ENCODE data around the gene BTBD18. TPM values are rescaled to one million over a fixed set of nuclear protein-coding genes. Genes with fewer than 3 reads are reported as not detected.

The BTBD18 gene
- total RNA-seq, 1 experiment from 2014 or later = not detected

DNA sequence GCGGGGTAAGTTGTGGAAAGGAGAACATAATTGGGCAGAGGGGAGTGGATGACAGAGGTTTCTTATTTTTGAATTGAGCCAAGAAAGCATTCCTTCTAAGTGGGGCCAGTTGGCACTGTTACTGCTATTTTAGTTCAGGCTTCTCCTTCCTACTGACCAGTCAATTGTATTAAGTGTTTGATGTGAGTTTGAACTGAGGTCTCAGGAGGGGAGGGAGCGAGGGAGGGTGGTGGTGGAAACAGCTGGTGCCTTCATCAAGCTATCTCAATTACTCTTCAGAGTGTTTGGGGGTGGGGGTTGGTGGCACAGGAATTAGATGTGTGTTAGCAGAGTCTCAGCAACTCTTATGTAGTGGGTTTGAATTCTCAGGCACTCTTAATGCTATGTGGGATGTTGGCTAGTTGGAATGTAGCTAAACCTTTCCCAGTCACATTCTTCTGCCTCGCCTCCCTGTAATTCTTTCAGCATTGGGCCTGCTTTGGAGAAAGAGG is 24.5 kb upstream of the BTBD18 start:
- peak; percentile 58 for DNase-seq (ENCODE audit: low read depth)

GRCh38 chr11:57775491-57775890 is 23.9 kb upstream of the BTBD18 start:
- no peak for DNase-seq (ENCODE audit: low read depth)

GRCh38 chr11:57773026-57773598 is 21.5 kb upstream of the BTBD18 start:
- DNase-seq (ENCODE audit: low read depth) = peak; percentile 52

DNA sequence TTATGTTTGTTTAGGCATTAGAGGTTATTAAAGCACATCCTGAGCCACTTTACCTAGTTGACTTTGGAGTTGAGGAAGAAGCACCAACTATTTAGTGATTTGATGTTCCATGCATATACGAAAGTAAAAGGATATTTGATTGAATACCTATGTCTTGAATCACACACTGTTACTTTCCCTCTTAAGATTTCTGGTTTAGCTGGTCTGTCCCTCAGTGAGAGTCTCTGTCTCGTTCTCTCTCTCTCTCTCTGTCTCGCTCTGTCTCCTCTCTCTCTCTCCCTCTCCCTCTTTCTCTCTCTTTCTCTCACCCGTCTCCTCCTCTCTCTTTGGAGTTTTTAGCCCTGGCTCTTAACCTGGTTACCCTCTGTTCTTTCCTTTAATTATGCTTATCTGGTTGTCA is 20.9 kb upstream of the BTBD18 start:
- peak; percentile 36 for DNase-seq (ENCODE audit: low read depth)

- no peak for DNase-seq (ENCODE audit: low read depth)
Observed at GRCh38 chr11:57771365-57771764, 19.7 kb upstream of the BTBD18 start.

- DNase-seq (ENCODE audit: low read depth) = no peak
Observed at GRCh38 chr11:57770793-57771192, 19.2 kb upstream of the BTBD18 start.

- DNase-seq (ENCODE audit: low read depth) = no peak
Observed at GRCh38 chr11:57764972-57765371, 13.4 kb upstream of the BTBD18 start.

GRCh38 chr11:57764566-57764965 is 12.9 kb upstream of the BTBD18 start:
- DNase-seq (ENCODE audit: low read depth) = peak; percentile 59

DNA sequence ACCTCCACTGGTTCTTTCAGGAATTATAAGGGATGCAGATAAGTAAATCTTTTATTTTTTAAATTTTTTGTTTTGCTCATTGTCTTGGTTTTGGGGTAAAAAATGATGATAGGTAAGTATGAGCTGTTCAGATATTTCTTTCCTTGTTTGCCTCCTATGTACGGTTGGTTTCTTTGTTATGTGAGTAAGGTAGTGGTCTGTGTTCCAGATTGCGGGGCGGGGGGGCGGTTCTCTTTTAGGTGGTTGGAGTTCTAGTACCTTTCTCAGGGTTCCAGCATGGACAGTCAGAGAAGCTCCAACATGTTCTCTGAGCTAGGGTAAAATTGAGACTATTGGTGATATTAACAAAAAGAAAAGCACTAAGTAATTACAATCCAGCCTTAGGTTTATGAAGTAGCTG is 12.4 kb upstream of the BTBD18 start:
- no peak for DNase-seq (ENCODE audit: low read depth)

DNA sequence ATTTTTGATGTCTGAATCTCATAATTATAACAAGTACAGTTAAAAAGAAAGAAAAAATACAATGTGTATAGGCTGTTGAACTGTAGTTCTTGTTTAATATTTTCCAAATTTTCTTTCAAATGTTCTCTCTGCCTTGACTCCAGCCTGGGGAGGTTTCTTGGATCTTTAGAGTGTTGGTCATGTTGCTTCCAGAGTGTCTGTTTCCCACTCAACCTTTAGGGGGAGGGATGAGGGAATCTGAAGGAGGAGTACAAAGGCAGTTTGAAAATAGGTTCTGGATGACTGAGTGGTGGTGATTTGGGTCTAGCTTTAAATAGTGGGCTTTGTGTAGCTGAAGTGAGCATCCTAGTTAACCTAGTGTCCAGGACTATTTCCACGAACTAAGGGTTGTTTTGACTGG is 11.9 kb upstream of the BTBD18 start:
- peak; percentile 66 for DNase-seq (ENCODE audit: low read depth)

- peak; percentile 28 for DNase-seq (ENCODE audit: low read depth)
Observed at GRCh38 chr11:57762235-57762861, 10.7 kb upstream of the BTBD18 start.

- DNase-seq (ENCODE audit: low read depth) = peak; percentile 98
Observed at GRCh38 chr11:57761301-57762234, 9.9 kb upstream of the BTBD18 start, which contains the start of gene CTNND1. TSS of gene CTNND1 (plus strand) at chr11:57761802. CDS start at chr11:57791479, 29,677 bp downstream.

DNA sequence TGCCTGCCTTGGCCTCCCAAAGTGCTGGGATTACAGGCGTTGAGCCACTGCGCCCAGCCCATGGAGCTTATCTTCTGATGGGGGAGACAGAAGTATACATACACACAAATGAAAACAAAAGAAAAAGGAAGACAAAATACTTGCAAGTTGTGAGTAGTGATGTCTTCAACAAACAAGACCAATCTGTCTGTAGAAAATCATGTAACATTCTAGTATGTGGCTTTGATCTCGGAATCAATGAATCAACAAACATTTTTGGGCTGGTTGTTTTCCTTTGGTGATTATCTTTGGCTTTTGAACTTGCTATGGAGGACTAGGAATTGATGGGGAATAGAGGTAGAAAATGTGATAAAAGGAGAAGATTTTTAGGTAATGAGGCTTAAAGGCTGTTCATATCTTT is 6.6 kb upstream of the BTBD18 start:
- no peak for DNase-seq (ENCODE audit: low read depth)

DNA sequence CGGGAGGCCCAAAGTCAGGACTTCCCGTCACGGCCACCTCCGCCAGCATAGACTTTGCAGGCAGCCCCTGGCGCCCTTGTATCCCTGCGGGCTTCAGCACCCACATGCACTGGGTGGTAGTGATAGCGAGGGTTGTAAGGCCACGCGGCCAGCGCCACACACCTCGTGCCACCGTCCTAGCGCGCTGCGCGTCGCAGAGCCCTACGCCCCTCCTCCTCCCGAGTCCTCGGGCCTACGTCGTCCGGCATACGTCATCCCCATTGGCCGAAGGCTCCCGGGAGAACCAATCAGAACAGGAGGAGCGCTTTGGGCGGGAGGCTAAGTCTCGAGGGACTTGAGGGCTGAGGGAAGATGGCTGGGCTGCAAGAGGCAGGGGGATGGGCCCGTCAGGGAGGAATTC is 1.3 kb upstream of the BTBD18 start:
- no peak for DNase-seq (ENCODE audit: low read depth)

DNA sequence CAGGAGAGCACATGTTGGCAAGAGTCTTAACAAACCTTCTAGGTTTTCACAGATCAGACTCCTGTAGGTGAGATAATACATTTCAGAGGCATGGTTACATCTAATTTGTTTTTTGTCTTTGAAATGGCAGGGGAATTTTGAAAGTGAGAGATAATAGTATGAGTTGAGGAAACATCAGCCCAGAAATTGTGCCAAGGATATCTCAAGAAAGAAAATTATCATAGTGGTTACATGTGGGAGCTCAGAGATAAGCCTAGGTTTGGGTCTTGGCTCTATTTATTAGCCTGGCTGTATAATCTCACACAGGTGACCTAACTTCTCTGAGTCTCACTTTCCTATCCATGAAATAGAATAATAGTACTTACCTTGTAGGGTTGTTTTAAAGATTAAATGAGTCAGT is 443 bp downstream of the BTBD18 start:
- DNase-seq (ENCODE audit: low read depth) = no peak

DNA sequence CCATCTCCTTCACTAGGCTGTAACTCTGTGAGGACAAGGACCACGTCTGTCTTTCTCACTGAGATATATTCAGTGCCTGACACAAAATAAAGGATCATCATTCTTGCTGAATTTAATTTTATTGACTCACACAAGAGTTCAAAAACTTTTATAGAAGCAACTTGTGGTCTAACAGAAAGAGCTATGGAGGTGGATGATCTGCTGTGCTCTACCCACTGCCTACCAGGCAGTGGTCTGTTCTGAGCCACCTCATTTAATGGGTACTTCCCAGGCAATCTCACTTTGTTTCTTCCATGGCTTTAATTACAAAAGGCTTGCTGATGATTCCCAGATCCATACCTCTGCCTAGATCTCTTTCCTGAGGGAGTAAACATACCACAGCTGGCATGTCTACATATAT is 4.7 kb downstream of the BTBD18 start:
- no peak for DNase-seq (ENCODE audit: low read depth)

DNA sequence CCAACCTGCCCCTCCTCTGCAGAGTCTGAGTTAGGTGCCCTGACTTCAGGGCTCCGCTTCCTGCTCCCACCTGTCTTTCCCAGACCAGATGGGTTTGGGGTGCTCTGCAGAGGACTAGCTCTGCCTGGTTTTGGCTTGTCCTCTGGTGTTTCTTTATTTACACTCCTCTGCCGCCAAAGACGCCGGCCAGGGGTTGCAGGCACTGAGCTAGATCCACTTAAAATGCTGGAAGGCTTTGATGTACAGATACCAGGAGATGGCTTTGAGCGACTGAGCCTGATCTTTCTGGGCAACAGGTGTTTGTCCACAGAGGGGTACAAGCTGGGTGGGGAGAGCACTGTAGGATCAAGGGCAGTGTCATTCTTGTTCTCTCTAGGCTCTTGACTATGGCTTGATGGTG is 6.4 kb downstream of the BTBD18 start:
- DNase-seq (ENCODE audit: low read depth) = no peak

DNA sequence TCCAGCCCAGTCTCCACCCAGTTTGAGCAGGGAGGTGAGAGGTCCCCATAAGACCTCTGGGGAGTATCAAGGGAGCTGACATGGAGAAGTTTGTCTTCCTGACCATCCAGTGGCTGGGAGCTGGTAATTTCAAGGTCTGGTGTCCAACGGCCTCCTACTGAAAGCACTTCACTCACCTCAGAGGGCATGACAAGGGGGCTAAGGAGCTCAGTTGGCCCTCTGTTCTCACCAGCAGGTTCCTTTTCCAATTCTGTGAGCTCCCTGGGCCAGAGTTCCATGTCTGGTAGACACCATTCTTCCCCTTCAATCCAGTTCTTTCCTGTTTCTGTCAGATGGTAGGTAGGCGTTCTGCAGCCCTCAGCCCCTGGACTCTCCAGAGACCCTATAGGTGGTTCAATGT is 7.3 kb downstream of the BTBD18 start:
- DNase-seq (ENCODE audit: low read depth) = no peak

- DNase-seq (ENCODE audit: low read depth) = no peak
Observed at GRCh38 chr11:57742087-57742452, 9.5 kb downstream of the BTBD18 start.

- peak; percentile 97 for DNase-seq (ENCODE audit: low read depth)
Observed at GRCh38 chr11:57741132-57742086, 10.2 kb downstream of the BTBD18 start, which contains the start of gene SELENOH. TSS of gene SELENOH (plus strand) at chr11:57741491. CDS start at chr11:57741596, 105 bp downstream.

GRCh38 chr11:57735619-57736298 is 15.9 kb downstream of the BTBD18 start:
- DNase-seq (ENCODE audit: low read depth) = no peak
